Hepatocyte (in vitro differentiated cells): Measurements from ENCODE around the gene INIP.

Source experiments
- CTCF ChIP-seq: fragments of 200-600 bp; sonication (generic); IDR thresholded peaks from 2 replicates; pipeline ENCODE4 v1.5.1; 2016; ENCODE audit warnings: antibody characterized with exemption, mild to moderate bottlenecking; ENCODE audit not compliant: poor library complexity
- EZH2phosphoT487 ChIP-seq: fragments of 200-600 bp; sonication (generic); IDR thresholded peaks from one replicate; pipeline ENCODE4 v1.6.1; 2018; ENCODE audit warnings: antibody characterized with exemption, mild to moderate bottlenecking, low read depth, moderate library complexity; ENCODE audit not compliant: unreplicated experiment, severe bottlenecking

- TF ChIP-seq CTCF (no peak), EZH2phosphoT487 (no peak)
Measured at GRCh38 chr9:112757282-112757883, 39.5 kb upstream of the INIP start.
